Thyroid gland (tissue), 4 donors: Measurements from ENCODE around the gene SMARCC2. TPM values are rescaled to one million over a fixed set of nuclear protein-coding genes. Genes with fewer than 3 reads are reported as not detected.

Source experiments
- DNase-seq, 2 donors: peaks; one replicate each; pipeline ENCODE4 v3.0.0-alpha.2; 2019
- H3K27ac ChIP-seq, 3 donors: fragments of 200-600 bp; sonication (generic); 1 replicate in 2 of 3; 2 replicates in 1 of 3; pipeline ENCODE4 v1.5.1; 2016 to 2019; ENCODE audit warnings: mild to moderate bottlenecking in 1 of 3, moderate library complexity in 1 of 3
- H3K27me3 ChIP-seq: fragments of 200-600 bp; sonication (generic); one replicate; pipeline ENCODE4 v1.5.1; 2019
- H3K36me3 ChIP-seq, 2 donors: fragments of 200-600 bp; sonication (generic); one replicate each; pipeline ENCODE4 v1.5.1; 2016 to 2019
- H3K4me1 ChIP-seq, 2 donors: fragments of 200-600 bp; sonication (generic); one replicate each; pipeline ENCODE4 v1.5.1; 2017 to 2019
- H3K4me3 ChIP-seq, 3 donors: fragments of 200-600 bp; sonication (generic); replicated peaks in 1 of 3; 1 replicate in 2 of 3; 2 replicates in 1 of 3; pipeline ENCODE4 v1.5.1; 2016; ENCODE audit warnings: mild to moderate bottlenecking in 1 of 3
- H3K9me3 ChIP-seq: fragments of 200-600 bp; sonication (generic); one replicate; pipeline ENCODE4 v1.5.1; 2017
- CTCF ChIP-seq, 6 experiments: fragments of 200-600 bp in 3 of 6; fragments of 450-650 bp in 3 of 6; sonication (generic) in 3 of 6; IDR thresholded peaks; one replicate each; pipeline ENCODE4 v1.5.1; 2016 to 2019; ENCODE audit warnings: antibody characterized with exemption in 6 of 6, mild to moderate bottlenecking in 2 of 6, inconsistent platforms in 1 of 6, moderate library complexity in 1 of 6
- POLR2A ChIP-seq, 2 donors: fragments of 450-650 bp; IDR thresholded peaks; one replicate each; pipeline ENCODE4 v1.6.1; 2017; ENCODE audit warnings: antibody characterized with exemption in 2 of 2, mild to moderate bottlenecking in 2 of 2, moderate library complexity in 1 of 2
- WGBS, 2 donors: methylation state at CpG; one replicate each; pipeline ENCODE4 v1.1.5; 2017; 5-methylcytosine and 5-hydroxymethylcytosine counted together
- intact Hi-C: fragments of 100-400 bp; cut with DNase I; formaldehyde crosslinking; loops from one replicate; pipeline ENCODE4 v1.15.1; 2023
- total RNA-seq, 4 donors: library from RNA; depleted of rRNA; stranded (reverse); fragments of >200 nt; gene quantifications; one replicate each; pipeline ENCODE4 v1.2.3, GENCODE V29; 2016

Gene SMARCC2
- total RNA-seq, result 100 to 1,000 TPM in 1 of 4 donors, 10 to 100 TPM in 3; 76.5 to 101 (median 83.0) TPM

- H3K9me3 ChIP-seq, result no peaks in the 10 kb centered on the region
- peaks cover 10 to 14% of the 10 kb centered on the region in 2 donors for H3K36me3 ChIP-seq
- TF ChIP-seq POLR2A (IDR thresholded peaks at IDR 0.05) (peak in 1 of 2 donors; percentile 55), CTCF (IDR thresholded peaks at IDR 0.05) (peak; percentile 20 to 93 (median 70))
- 0 to 1% methylated on average over 21 to 36 of the region's 93 CpGs for WGBS, 2 donors
- peak within 1 kb of the TSS; percentile 62 to 94 (median 77) for H3K4me3 ChIP-seq
- peak within 1 kb of the TSS; percentile 85 to 99 (median 98) for H3K27ac ChIP-seq
- DNase-seq, result peak; percentile 86 to 88
- H3K27me3 ChIP-seq, result no peaks in the 10 kb centered on the region
- peaks cover 14 to 22% of the 10 kb centered on the region in 2 donors for H3K4me1 ChIP-seq
- intact Hi-C loops, result loop anchor here (2.0 kb wide), 1 partner anchor 69 kb away; no protein-coding TSS in a partner anchor
These were observed at the start of gene SMARCC2 for GRCh38 chr12:56189099-56189917. SMARCC2 (minus strand) TSS chr12:56189483; CDS start chr12:56189461, 22 bp downstream.

GRCh38 chr12:56237552-56237951 lies 48.3 kb upstream of the SMARCC2 start:
- Histone ChIP-seq H3K27ac (no peak overlapping the region), H3K4me1 (no peaks in the 10 kb centered on the region), H3K27me3 (no peaks in the 10 kb centered on the region), H3K36me3 (peaks cover 16 to 32% of the 10 kb centered on the region in 2 donors), H3K9me3 (no peaks in the 10 kb centered on the region), H3K4me3 (no peak overlapping the region)
- intact Hi-C loops, result no loop called here
- no peak for DNase-seq
- WGBS, 2 donors, result 77 to 82% methylated on average over 11 of the region's 11 CpGs
- TF ChIP-seq CTCF (IDR thresholded peaks at IDR 0.05) (no peak), POLR2A (IDR thresholded peaks at IDR 0.05) (no peak)

GRCh38 chr12:56236985-56237384 lies 47.7 kb upstream of the SMARCC2 start:
- no peaks in the 10 kb centered on the region for H3K9me3 ChIP-seq
- intact Hi-C loops, result no loop called here
- peaks cover 10 to 27% of the 10 kb centered on the region in 2 donors for H3K36me3 ChIP-seq
- no peaks in the 10 kb centered on the region for H3K4me1 ChIP-seq
- 69 to 92% methylated on average over 2 of the region's 5 CpGs for WGBS, 2 donors
- TF ChIP-seq POLR2A (IDR thresholded peaks at IDR 0.05), result no peak
- TF ChIP-seq CTCF (IDR thresholded peaks at IDR 0.05), result no peak
- no peak for DNase-seq
- H3K4me3 ChIP-seq, result no peak overlapping the region
- H3K27me3 ChIP-seq, result no peaks in the 10 kb centered on the region
- H3K27ac ChIP-seq, result no peak overlapping the region

- 92 to 98% methylated on average over 6 of the region's 6 CpGs for WGBS, 2 donors
- intact Hi-C loops, result no loop called here
- Histone ChIP-seq H3K27me3 (no peaks in the 10 kb centered on the region), H3K36me3 (peaks cover 4 to 20% of the 10 kb centered on the region in 2 donors), H3K4me1 (no peaks in the 10 kb centered on the region), H3K9me3 (no peaks in the 10 kb centered on the region), H3K27ac (no peak overlapping the region), H3K4me3 (no peak overlapping the region)
- no peak for TF ChIP-seq POLR2A (IDR thresholded peaks at IDR 0.05)
- TF ChIP-seq CTCF (IDR thresholded peaks at IDR 0.05), result no peak
- no peak for DNase-seq
These were observed 46.8 kb upstream of the SMARCC2 start for GRCh38 chr12:56236091-56236490.
